GM21576 (cell line): ENCODE measurements around the gene XRCC5.

Experiments
- ATAC-seq: cut with Tn5 transposase; IDR thresholded peaks from one replicate; pipeline ENCODE4 v1.9.1; 2021; ENCODE audit warnings: mild to moderate bottlenecking, moderate library complexity; ENCODE audit not compliant: unreplicated experiment

XRCC5 gene

GRCh38 chr2:216083464-216084281, 25.5 kb upstream of the XRCC5 start:
- ATAC-seq, result no peak

DNA sequence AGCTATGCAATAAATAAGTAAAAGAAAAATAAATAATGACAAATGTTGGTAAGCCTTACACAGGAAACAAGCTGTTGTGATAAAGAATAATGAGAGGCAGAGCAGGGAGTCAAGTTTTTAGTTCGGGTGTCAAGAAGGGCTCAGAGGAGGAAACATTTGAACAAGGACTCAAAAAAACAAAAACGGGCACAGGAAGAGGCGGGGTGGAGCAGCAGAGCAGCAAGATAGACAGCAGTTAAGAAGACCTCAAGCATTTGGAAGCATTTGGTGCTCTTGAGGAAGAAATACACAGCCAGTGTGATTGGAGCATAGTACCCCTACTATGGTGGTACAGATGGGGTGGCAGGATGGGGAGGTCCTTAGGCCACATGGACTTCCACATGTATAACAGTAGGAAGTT, 24.6 kb upstream of the XRCC5 start:
- ATAC-seq, result no peak

DNA sequence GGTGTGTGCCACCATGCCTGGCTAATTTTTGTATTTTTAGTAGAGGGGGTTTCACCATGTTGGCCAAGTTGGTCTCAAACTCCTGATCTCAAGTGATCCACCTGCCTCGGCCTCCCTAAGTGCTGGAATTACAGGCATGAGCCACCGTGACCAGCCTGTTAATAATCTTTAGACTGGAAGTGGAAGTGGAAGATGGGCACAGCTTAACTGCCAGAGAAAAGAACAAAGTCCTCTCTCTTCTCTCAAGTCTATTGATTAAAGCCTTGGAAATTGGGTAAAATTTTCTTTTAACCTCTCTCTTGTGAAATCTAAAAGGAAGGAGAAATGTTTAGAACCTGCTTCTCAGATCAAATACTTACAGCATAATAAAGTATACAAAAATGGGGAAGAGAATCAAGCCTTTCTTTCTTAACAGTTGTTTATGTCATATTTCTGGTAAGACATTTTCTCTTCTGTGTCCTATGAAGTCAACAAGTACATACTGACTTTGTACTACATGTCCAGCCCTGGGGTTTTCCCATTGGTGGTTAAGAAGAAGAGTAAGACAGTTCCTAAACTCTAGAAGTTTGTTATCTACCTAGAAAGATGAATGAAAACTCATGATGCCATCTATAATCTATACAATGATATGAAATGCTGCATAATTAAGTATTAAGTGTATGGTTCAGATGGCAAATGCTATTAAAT, 22.8 kb upstream of the XRCC5 start:
- ATAC-seq, result no peak

- peak; percentile 68 for ATAC-seq
These were observed 18.8 kb upstream of the XRCC5 start for GRCh38 chr2:216090369-216090786.

- ATAC-seq, result no peak
These were observed 16.5 kb upstream of the XRCC5 start for GRCh38 chr2:216092646-216093045.

- no peak for ATAC-seq
These were observed 14.4 kb upstream of the XRCC5 start for GRCh38 chr2:216094701-216095100.

DNA sequence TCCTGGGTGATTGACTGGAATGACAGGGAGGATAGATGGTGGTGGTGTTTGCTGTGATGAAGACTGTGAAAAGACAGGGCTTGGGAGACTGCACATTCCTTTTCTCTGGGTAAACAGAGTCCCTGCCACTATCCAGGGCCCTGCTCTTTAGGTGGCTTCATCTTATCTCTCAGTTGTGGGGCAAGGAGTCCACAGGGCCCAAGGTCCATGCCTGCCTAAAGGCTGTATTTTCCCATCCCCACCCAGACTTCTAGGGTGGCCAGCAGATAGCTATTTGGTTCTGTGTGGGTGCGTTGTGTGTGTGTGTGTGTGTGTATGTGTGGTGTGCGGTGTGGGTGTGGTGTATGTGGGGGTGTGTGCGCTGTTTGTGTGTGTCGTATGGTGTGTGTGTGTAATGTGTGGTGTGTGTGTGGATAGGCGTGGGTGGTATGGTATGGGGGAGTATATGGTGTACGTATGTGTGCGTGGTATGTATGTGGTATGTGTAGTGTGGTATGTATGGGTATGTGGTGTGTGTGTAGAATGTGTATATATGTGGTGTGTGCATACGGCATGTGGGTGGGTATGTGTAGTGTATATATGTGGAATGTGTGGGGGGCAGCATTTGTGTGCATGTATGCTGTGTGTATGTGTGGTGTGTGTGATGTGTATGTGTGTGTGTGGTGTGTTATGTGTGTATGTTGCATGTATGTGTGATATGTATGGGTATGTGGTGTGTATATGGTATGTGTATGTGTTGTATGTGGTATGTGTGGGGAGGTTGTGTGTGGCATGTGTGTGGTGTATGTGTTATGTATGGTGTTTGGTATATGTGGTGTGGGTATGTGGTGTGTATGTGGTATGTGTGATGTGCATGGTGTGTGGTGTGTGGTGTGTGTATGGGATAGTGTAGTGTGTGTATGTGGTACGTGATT, 10.5 kb upstream of the XRCC5 start:
- no peak for ATAC-seq

DNA sequence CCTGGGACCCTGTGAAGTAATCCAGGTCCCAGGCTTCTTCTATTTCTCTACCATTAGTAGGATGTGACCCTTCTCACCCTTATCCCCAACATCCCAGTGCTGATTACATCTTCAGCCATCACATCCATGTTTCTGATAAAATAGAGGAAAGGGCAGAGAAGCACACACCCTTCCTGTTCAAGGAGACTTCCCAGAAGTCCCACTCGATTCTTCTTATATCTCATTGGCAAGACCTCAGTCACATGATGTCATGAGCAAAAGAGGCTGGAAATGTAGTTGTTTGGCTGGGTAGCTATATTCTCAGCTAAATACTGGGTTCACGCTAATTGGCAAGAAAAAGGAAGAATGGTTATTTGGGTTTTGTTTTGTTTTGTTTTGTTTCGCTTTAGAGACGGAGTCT, 8.0 kb upstream of the XRCC5 start:
- no peak for ATAC-seq

DNA sequence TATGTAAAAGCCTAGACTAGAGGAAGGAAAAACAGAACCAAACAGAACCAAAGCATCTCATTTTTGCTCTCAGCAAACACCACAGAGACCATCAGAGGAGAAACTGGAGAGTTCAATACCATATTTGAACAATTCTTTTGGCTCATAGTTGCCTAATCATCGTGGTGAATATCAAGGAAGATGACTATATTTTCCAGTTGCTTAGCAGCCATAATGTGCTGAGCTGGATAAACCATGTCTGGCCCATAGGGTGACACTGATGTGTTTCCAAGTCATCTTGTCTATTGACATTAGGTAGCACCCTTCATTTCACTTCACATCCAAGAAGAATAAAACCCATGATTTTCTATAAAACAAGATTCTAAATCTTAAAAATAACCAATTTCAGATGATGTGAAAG, 5.9 kb upstream of the XRCC5 start:
- no peak for ATAC-seq

DNA sequence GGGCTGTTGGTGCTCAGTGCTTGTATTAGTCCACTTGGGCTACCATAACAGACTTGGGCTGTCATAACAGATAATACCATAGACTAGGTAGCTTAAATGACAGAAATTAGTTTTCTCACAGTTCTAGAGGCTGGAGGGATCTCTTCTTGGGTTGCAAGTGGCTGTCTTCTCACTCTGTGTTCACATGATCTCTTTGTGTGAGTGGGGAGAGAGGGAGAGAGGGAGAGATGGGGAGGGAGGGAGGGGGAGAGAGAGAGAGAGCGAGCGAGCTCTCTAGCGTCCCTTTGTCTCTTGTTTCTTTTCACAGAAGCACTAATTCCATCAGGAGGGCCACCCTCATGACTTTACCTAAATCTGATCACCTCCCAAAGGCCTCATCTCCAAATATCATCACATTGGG, 4.5 kb upstream of the XRCC5 start:
- ATAC-seq, result no peak

DNA sequence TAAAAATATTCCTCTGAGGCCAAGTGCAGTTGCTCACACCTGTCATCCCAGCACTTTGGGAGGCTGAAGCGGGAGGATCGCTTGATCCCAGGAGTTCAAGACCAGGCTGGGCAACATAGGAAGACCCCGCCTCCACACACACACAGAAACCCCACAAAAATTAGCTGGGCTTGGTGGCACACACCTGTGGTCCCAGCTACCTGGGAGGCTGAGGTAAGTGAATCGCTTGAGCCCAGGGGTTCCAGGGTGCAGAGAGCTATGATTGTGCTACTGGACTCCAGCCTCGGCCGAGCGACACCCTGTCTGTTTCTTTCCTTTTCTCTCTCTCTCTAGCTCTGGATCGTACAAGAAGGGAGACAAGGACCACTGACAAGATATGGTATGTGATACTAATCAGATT, 1.8 kb upstream of the XRCC5 start:
- ATAC-seq, result no peak

DNA sequence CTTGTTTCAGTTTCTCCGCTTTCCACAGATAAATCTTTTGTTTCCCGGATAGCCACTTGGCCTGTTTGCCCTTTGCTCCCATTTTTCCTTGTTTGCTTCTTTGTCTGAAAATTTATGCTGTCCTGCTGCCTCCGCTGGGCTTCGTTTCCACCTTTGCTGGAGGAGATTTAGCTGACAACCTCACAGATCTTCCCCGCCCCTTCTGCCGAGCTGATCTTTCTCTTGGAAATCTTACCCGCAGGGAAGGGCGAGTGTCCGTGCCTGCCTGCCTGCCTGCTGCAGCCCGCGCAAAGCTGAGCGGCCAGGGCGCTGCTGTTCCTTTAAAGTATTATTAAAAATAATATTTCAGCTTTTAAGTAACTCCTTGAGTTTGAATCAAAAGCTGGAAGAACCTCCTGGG, 1.4 kb upstream of the XRCC5 start:
- ATAC-seq, result no peak

GRCh38 chr2:216108310-216108966, 710 bp upstream of the XRCC5 start:
- ATAC-seq, result no peak

DNA sequence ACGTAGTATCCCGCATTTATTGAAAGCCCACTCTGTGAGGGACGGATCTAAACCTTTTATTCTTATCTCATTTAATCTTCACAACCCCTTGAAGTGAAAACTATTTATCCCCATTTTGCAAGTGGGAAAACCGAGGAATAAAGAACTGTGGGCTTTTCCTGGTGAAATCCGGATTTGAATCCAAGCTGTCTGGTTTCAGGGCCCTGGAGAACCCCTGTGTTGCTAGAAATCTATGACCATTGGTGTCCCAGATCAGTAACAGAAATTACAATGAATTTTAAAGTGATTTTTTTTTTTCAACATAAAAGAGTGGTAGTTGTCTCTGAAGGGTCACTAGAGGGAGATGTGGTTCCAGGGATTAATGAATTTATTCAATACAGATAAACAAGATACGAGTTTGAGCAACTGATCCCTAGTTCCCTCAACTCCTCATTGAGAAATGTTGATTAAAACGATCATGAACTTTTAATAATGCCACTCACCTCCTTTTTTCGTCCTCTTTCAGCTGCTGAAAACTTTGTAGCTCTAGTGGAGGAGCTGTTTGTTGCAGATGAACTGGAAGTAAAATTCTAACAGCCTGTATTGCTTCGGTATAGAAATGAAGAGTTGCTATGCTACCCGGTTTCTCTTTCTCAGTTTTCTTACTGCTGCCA, 940 bp downstream of the XRCC5 start:
- no peak for ATAC-seq

DNA sequence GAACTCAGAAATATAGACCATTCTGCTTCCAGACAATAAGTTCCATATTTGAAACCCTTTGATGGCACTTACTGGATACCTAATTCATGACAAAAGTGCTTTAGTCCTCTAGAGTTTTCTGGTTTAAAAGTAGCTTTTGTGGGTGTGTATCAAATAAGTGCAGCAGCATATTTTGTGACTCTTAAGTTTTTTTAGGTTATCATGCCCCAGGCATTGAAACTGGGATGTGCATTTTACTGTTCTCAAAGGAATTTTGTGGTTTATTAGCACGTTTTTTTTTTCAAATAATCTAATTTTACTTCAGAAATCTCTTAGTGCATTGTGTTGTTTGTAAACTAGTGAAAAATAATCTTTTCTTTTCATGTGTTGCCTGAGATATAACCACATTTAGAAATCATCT, 1.5 kb downstream of the XRCC5 start:
- ATAC-seq, result no peak

GRCh38 chr2:216111122-216111521, 2.0 kb downstream of the XRCC5 start:
- no peak for ATAC-seq

GRCh38 chr2:216112926-216113325, 3.8 kb downstream of the XRCC5 start:
- no peak for ATAC-seq

DNA sequence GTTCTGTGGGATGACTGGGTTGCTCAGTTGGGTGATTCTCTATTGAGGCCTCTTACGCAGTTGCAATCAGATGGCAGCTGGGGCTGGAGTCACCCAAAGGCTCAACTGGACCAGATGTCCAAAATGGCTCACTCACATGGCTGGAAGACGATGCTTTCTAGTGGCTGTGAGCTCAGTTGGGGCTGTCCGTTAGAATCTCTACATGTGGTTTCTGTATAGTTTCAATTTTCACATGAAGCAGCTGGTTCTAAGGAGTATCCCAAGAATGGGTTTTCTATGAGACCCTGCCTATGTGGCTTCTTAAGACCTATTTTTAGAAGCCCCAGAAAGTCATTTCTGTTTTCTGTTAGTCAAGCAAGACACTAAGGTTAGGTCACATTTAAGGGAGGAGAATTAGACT, 4.4 kb downstream of the XRCC5 start:
- ATAC-seq, result peak; percentile 61

DNA sequence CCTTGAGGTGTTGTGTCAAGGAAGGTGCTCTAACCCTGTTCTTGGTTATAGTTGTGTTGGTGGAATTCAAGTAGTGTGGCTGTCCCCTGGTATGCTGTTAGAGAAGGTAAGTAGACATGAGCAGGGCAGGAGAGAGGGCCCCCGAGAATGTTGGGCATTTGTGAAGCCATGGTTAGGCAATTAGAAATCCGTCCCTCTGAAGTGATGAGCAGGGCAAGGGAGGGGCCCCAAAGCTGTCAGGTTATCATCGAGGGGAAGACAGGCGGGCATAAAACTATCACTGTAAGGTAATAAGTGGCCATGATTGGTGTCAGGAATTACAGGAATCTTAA, 5.2 kb downstream of the XRCC5 start:
- no peak for ATAC-seq

GRCh38 chr2:216114714-216115531, 5.8 kb downstream of the XRCC5 start:
- peak; percentile 41 for ATAC-seq
